HG03342 (cell line): ENCODE results near the gene TMEM107.
A peak's percentile ranks its signal among the peaks of the same experiment; 100 is the strongest.

Experiments used
- ATAC-seq: cut with Tn5 transposase; IDR thresholded peaks from one replicate; pipeline ENCODE4 v1.9.1; 2021; ENCODE audit warnings: mild to moderate bottlenecking, moderate library complexity; ENCODE audit not compliant: unreplicated experiment

Gene TMEM107

GRCh38 chr17:8138672-8139371 lies 37.4 kb downstream of the TMEM107 start:
- ATAC-seq: peak; percentile 71

- ATAC-seq: no peak
These were observed 37.9 kb downstream of the TMEM107 start for GRCh38 chr17:8138374-8138671.

DNA sequence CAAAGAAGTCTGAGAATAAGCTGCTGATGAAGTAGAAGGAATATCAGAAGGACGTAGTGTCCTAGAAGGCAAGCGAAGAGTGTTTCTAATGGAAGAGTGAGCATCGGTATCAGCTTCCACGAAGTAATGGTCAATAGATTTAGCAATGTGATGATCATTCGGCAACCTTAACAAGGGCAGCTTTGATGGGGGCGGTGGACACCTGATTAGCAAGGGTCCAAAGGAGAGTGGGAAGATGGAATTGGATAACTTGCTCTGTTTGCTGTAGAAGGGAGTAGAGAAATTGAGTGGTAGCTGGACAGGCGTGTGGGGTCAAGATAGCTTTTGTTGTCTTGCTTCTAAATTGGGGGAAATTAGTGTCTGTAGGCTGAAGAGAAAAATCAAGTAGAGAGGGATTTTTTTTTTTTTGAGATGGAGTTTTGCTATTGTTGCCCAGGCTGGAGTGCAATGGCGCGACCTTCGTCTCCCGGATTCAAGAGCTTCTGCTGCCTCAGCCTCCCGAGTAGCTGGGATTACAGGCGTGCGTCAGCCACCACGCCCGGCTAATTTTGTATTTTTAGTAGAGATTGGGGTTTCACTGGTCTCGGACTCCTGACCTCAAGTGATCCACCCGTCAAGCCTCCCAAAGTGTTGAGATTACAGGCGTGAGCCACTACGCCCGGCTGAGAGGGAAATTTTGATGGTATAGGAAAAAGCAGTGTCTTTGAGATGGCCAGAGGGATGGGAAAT lies 38.4 kb downstream of the TMEM107 start:
- ATAC-seq: no peak

GRCh38 chr17:8133941-8134340 lies 42.2 kb downstream of the TMEM107 start:
- ATAC-seq: no peak

- ATAC-seq: no peak
These were observed 42.8 kb downstream of the TMEM107 start for GRCh38 chr17:8133399-8133798.

DNA sequence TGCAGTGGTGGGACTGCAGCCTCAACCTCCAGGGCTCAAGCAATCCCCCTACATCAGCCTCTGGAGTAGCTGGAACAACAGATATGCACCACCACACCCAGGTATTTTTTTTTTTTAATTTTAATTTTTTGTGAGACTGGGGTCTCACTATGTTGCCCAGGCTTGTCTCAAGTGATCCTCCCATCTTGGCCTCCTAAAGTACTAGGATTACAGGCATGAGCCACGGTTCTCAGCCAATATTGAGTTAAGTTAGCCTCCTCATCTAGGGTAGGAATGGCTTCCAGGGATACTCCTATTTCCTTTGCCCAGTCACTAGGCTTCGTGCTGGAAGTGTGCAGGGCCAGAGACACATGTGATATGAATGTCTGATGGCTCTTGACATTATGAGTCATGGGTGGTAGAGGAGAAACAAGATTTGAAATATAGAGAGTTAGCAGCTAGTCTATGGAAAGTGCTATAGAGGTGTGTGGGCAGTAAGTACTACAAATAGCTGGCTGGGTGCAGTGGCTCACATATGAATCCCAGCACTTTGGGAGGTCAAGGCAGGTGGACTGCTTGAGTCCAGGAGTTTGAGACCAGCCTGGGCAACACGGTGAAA lies 44.2 kb downstream of the TMEM107 start:
- no peak for ATAC-seq

- no peak for ATAC-seq
These were observed 47.9 kb downstream of the TMEM107 start for GRCh38 chr17:8128125-8128784.

GRCh38 chr17:8126491-8127066 lies 49.6 kb downstream of the TMEM107 start:
- ATAC-seq: no peak

DNA sequence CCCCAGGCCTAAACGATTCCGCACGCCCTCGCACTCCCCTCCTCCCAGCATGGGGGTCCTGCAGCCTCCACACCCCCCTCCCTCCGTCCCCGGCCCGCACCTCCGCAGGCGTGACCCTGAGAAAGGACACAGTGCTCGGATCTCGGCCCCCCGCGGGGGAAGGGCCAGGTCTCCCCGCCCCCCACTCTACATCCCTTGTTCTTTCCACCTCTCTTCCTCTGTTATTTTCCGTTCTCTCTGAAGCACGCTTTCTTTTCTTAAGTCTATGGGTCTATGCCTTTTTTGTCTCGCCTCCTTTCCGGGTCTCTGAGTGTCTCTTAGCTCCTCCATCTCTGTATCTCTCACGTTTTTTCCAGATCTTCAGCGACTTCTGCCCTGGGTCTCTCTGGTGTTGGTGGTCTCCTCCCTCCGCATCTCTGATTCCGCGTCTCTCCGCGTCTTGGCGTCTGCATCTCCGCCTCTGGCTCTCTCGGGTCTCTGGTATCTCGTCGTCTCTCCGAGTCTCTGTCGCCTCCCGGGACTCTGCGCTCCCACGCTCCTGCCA lies 50.2 kb downstream of the TMEM107 start:
- no peak for ATAC-seq

GRCh38 chr17:8125154-8125946 lies 50.8 kb downstream of the TMEM107 start:
- no peak for ATAC-seq

GRCh38 chr17:8124350-8125153 lies 51.6 kb downstream of the TMEM107 start:
- no peak for ATAC-seq

DNA sequence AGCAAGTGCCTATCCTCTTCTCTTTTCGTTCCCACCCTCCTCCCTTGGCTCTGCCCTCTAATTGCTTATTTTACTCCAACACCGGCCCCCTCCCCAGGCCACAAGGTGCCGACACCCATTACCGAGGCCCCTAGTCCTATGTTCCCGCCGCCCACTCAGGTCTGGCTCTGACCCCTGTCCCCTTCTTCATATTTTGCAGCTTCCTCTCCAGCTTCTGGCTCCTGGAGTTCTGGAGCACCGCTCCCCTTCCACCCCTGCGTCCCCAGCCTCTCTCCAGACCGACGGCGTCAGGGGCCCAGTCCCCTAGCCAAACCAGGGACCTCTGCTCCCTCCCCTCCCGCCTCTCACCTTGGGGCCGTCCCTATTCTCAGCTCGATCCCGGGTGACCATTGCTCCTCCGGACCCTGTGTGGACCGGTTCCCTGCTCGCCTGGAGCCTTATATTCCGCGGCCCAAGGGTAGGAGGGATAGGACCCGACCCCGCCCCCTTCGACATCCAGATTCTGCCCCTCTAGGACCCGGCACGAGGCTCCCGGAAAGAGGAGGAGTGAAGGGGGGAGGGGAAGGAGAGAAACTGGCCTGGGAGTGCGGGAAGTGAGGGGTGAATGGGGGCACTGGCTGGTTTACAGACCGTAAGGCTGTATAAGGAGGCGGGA lies 52.4 kb downstream of the TMEM107 start, which contains the start of gene HES7:
Gene HES7, minus strand, starts transcription at position 412 of the 655 bp plus-strand sequence. Its CDS starts 22 bp downstream, at position 390.
- ATAC-seq: no peak

DNA sequence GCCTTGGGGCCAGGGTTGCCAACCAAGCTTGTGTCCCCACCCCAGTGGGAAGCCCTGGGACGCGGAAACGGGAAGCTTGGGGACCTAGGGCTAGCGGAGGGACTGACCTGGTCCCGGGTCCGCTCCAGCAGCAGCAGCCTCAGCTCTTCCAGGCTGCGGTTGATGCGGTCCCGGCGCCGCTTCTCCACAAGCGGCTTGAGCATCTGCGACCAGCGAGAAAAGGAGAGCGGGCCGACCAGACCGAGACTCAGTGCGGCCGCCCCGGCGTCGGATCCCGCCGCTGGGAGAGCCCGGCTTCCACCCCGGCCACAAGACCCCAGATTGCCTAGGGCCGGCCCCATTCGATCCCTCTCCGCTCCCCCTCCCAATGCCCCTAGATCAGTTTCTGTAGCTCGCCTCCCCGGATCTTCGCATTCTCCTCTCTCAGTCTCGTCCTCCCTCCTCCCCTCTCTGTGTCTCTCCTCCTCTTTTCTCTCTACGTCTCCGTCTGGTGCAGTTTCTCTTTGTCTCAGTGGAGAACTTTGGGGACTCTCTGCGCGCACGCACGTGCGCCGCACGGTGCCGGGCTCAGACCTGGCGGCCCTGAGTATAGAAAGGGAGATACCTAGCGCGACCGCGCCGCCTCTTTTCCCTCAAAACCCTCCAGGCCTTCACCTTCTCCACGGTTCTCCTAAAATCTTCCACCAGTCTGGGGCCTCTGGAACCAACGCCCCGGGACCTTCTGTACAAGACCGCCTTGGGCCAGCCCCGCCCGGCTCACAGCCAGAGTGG lies 53.1 kb downstream of the TMEM107 start:
- ATAC-seq: no peak
